Measurements from ENCODE around the gene DCUN1D3. TPM values are rescaled to one million over a fixed set of nuclear protein-coding genes. Genes with fewer than 3 reads are reported as not detected.

DCUN1D3 gene
- total and polyA plus RNA-seq, 2 experiments from 2014 or later = 8.5 to 13.7 TPM

DNA sequence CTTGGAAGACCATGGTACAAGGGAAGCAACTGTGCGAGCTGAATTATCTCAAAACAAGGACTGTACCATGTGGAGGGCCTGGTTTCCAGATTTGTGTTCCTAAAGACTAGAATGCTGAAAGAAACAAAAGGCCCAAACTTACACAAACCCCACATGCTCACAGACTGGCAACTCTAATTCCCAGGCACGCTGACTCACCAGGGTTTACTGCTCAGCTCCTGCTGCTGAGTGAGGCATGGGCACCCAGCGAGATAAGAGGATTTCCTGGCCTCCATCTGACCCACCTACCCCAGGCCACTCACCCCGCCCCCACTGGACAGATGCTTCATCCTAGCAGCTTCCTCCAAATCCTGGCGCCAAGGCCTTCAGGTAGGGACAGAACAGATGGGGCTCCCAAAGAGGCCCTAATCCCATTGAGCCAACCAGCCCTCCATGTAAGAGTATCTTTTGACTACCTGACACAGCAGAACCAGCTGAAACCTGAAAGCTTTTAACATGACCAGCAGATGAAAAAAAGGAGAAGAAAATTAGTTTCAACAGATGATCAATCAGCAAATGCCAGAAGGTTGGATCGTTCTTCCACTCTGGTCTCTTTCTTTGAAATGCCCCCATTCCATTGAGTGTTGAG lies 33.9 kb downstream of the DCUN1D3 start (continued):
- TF ChIP-seq, protein P1, sequence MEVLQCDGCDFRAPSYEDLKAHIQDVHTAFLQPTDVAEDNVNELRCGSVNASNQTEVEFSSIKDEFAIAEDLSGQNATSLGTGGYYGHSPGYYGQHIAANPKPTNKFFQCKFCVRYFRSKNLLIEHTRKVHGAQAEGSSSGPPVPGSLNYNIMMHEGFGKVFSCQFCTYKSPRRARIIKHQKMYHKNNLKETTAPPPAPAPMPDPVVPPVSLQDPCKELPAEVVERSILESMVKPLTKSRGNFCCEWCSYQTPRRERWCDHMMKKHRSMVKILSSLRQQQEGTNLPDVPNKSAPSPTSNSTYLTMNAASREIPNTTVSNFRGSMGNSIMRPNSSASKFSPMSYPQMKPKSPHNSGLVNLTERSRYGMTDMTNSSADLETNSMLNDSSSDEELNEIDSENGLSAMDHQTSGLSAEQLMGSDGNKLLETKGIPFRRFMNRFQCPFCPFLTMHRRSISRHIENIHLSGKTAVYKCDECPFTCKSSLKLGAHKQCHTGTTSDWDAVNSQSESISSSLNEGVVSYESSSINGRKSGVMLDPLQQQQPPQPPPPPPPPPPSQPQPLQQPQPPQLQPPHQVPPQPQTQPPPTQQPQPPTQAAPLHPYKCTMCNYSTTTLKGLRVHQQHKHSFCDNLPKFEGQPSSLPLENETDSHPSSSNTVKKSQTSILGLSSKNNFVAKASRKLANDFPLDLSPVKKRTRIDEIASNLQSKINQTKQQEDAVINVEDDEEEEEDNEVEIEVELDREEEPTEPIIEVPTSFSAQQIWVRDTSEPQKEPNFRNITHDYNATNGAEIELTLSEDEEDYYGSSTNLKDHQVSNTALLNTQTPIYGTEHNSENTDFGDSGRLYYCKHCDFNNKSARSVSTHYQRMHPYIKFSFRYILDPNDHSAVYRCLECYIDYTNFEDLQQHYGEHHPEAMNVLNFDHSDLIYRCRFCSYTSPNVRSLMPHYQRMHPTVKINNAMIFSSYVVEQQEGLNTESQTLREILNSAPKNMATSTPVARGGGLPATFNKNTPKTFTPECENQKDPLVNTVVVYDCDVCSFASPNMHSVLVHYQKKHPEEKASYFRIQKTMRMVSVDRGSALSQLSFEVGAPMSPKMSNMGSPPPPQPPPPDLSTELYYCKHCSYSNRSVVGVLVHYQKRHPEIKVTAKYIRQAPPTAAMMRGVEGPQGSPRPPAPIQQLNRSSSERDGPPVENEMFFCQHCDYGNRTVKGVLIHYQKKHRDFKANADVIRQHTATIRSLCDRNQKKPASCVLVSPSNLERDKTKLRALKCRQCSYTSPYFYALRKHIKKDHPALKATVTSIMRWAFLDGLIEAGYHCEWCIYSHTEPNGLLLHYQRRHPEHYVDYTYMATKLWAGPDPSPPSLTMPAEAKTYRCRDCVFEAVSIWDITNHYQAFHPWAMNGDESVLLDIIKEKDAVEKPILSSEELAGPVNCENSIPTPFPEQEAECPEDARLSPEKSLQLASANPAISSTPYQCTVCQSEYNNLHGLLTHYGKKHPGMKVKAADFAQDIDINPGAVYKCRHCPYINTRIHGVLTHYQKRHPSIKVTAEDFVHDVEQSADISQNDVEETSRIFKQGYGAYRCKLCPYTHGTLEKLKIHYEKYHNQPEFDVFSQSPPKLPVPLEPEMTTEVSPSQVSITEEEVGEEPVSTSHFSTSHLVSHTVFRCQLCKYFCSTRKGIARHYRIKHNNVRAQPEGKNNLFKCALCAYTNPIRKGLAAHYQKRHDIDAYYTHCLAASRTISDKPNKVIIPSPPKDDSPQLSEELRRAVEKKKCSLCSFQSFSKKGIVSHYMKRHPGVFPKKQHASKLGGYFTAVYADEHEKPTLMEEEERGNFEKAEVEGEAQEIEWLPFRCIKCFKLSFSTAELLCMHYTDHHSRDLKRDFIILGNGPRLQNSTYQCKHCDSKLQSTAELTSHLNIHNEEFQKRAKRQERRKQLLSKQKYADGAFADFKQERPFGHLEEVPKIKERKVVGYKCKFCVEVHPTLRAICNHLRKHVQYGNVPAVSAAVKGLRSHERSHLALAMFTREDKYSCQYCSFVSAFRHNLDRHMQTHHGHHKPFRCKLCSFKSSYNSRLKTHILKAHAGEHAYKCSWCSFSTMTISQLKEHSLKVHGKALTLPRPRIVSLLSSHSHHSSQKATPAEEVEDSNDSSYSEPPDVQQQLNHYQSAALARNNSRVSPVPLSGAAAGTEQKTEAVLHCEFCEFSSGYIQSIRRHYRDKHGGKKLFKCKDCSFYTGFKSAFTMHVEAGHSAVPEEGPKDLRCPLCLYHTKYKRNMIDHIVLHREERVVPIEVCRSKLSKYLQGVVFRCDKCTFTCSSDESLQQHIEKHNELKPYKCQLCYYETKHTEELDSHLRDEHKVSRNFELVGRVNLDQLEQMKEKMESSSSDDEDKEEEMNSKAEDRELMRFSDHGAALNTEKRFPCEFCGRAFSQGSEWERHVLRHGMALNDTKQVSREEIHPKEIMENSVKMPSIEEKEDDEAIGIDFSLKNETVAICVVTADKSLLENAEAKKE (CRISPR knock-in tag; IDR thresholded peaks at IDR 0.05) = no peak
- TF ChIP-seq ZNF114 (CRISPR knock-in tag; IDR thresholded peaks at IDR 0.05) = no peak
- TF ChIP-seq, protein P2, sequence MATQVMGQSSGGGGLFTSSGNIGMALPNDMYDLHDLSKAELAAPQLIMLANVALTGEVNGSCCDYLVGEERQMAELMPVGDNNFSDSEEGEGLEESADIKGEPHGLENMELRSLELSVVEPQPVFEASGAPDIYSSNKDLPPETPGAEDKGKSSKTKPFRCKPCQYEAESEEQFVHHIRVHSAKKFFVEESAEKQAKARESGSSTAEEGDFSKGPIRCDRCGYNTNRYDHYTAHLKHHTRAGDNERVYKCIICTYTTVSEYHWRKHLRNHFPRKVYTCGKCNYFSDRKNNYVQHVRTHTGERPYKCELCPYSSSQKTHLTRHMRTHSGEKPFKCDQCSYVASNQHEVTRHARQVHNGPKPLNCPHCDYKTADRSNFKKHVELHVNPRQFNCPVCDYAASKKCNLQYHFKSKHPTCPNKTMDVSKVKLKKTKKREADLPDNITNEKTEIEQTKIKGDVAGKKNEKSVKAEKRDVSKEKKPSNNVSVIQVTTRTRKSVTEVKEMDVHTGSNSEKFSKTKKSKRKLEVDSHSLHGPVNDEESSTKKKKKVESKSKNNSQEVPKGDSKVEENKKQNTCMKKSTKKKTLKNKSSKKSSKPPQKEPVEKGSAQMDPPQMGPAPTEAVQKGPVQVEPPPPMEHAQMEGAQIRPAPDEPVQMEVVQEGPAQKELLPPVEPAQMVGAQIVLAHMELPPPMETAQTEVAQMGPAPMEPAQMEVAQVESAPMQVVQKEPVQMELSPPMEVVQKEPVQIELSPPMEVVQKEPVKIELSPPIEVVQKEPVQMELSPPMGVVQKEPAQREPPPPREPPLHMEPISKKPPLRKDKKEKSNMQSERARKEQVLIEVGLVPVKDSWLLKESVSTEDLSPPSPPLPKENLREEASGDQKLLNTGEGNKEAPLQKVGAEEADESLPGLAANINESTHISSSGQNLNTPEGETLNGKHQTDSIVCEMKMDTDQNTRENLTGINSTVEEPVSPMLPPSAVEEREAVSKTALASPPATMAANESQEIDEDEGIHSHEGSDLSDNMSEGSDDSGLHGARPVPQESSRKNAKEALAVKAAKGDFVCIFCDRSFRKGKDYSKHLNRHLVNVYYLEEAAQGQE (IDR thresholded peaks at IDR 0.05; ENCODE audit: unreplicated experiment) = no peak
- TF ChIP-seq POLR2AphosphoS5 (IDR thresholded peaks at IDR 0.05; ENCODE audit: low read depth) = no peak
- no peak for TF ChIP-seq NANOG (IDR thresholded peaks at IDR 0.05; ENCODE audit: borderline replicate concordance)
